ENCODE data around the gene ZNF512B.
"Not testable (repeated sequence)": the region's sequence is repeated elsewhere in the genome, so short reads cannot be mapped to it uniquely, and the experiment has no call there.

DNA sequence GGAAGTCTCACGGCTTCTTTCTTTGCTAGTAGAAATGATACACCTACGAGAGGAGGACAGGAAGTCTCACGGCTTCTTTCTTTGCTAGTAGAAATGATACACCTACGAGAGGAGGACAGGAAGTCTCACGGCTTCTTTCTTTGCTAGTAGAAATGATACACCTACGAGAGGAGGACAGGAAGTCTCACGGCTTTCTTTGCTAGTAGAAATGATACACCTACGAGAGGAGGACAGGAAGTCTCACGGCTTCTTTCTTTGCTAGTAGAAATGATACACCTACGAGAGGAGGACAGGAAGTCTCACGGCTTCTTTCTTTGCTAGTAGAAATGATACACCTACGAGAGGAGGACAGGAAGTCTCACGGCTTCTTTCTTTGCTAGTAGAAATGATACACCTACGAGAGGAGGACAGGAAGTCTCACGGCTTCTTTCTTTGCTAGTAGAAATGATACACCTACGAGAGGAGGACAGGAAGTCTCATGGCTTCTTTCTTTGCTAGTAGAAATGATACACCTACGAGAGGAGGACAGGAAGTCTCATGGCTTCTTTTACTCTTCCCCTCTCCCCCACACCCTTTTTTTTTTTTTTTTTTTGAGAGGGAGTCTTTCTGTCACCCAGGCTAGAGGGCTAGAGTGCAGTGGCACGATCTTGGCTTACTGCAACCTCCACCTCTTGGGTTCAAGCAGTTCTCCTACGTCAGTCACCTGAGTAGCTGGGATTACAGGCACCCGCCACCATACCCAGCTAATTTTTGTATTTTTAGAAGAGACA, 42.8 kb upstream of the ZNF512B start:
- TF ChIP-seq TAF1 (IDR thresholded peaks at IDR 0.05; ENCODE audit: borderline replicate concordance, low read depth, low read length); POLR2A (IDR thresholded peaks at IDR 0.05; ENCODE audit: low read depth, low read length): not testable (repeated sequence)

All from GM12892 (cell line).